GM19372 (cell line): ENCODE measurements around the gene CCNL1.

ENCODE experiments used
- ATAC-seq: cut with Tn5 transposase; IDR thresholded peaks from one replicate; pipeline ENCODE4 v1.9.1; 2021; ENCODE audit warnings: mild to moderate bottlenecking, low read depth, moderate library complexity; ENCODE audit not compliant: unreplicated experiment

Gene CCNL1

GRCh38 chr3:157127831-157128767 lies 31.8 kb downstream of the CCNL1 start:
- ATAC-seq: no peak

GRCh38 chr3:157127268-157127667 lies 32.7 kb downstream of the CCNL1 start:
- no peak for ATAC-seq

GRCh38 chr3:157126365-157126764 lies 33.6 kb downstream of the CCNL1 start:
- no peak for ATAC-seq

- no peak for ATAC-seq
These were observed 34.8 kb downstream of the CCNL1 start for GRCh38 chr3:157125101-157125500.

GRCh38 chr3:157123621-157124020 lies 36.3 kb downstream of the CCNL1 start:
- ATAC-seq: no peak

GRCh38 chr3:157122832-157123427 lies 37.0 kb downstream of the CCNL1 start:
- ATAC-seq: no peak

GRCh38 chr3:157122116-157122515 lies 37.8 kb downstream of the CCNL1 start:
- ATAC-seq: no peak

GRCh38 chr3:157121522-157121921 lies 38.4 kb downstream of the CCNL1 start:
- no peak for ATAC-seq

GRCh38 chr3:157120071-157120892 lies 39.7 kb downstream of the CCNL1 start:
- no peak for ATAC-seq

- no peak for ATAC-seq
These were observed 40.5 kb downstream of the CCNL1 start for GRCh38 chr3:157119369-157119951.

- ATAC-seq: no peak
These were observed 41.9 kb downstream of the CCNL1 start for GRCh38 chr3:157117875-157118654.

- ATAC-seq: no peak
These were observed 42.7 kb downstream of the CCNL1 start for GRCh38 chr3:157117206-157117605.

GRCh38 chr3:157116017-157116416 lies 43.9 kb downstream of the CCNL1 start:
- ATAC-seq: no peak

GRCh38 chr3:157115069-157116006 lies 44.6 kb downstream of the CCNL1 start:
- ATAC-seq: no peak

- no peak for ATAC-seq
These were observed 46.0 kb downstream of the CCNL1 start for GRCh38 chr3:157113832-157114505.

- ATAC-seq: no peak
These were observed 47.4 kb downstream of the CCNL1 start for GRCh38 chr3:157112536-157112935.

- no peak for ATAC-seq
These were observed 48.4 kb downstream of the CCNL1 start for GRCh38 chr3:157111518-157111917.

- ATAC-seq: no peak
These were observed 49.1 kb downstream of the CCNL1 start for GRCh38 chr3:157110761-157111278.
